Caco-2 (cell line): ENCODE measurements around the gene PHIP. TPM values are rescaled to one million over a fixed set of nuclear protein-coding genes. Genes with fewer than 3 reads are reported as not detected.

Source experiments
- BruUV-seq: library from RNA; stranded (reverse); fragments of 400-500 nt; replicated peaks from 2 replicates; lab custom pipeline; 2021; lab: Mats Ljungman, UMichigan
- CTCF ChIA-PET: fragments of 300-600 bp; sonication (Branson Sonifier 250); formaldehyde crosslinking; loops from one replicate; lab custom pipeline; 2022; ENCODE audit warnings: antibody characterized with exemption; lab: Charles Lee
- POLR2A ChIA-PET: fragments of 300-600 bp; sonication (Branson Sonifier 250); formaldehyde crosslinking; loops from one replicate; lab custom pipeline; 2022; ENCODE audit warnings: antibody characterized with exemption; lab: Charles Lee
- DNase-seq, 2 experiments: peaks; one replicate each; pipeline versions ENCODE4 v3.0.0 to v3.0.0-alpha.2; 2020 to 2022
- H3K27me3 ChIP-seq: replicated peaks from 2 replicates; pipeline ENCODE4 v1.6.0; 2011; ENCODE audit warnings: low read length; ENCODE audit not compliant: control insufficient read depth, insufficient read depth
- H3K36me3 ChIP-seq: 2 replicates; pipeline ENCODE4 v1.5.1; 2011; ENCODE audit warnings: low read length; ENCODE audit not compliant: control insufficient read depth, insufficient read depth
- H3K4me1 ChIP-seq: fragments of 250-450 bp; sonication (Bioruptor Pico); 2 replicates; pipeline ENCODE4 v1.5.1; 2020; ENCODE audit warnings: mild to moderate bottlenecking
- H3K4me3 ChIP-seq: 2 replicates; pipeline ENCODE4 v1.5.1; 2011; ENCODE audit warnings: low read depth, mild to moderate bottlenecking, control low read depth, low read length
- H3K9me3 ChIP-seq: fragments of 250-450 bp; sonication (Bioruptor Pico); 2 replicates; pipeline ENCODE4 v1.5.1; 2020; ENCODE audit warnings: mild to moderate bottlenecking, moderate library complexity
- H3K27ac Mint-ChIP-seq: one replicate; pipeline ENCODE4 v1.8.0; 2022; ENCODE audit warnings: mixed read lengths; ENCODE audit not compliant: unreplicated experiment
- H3K27me3 Mint-ChIP-seq: one replicate; pipeline ENCODE4 v1.8.0; 2022; ENCODE audit warnings: mixed read lengths; ENCODE audit not compliant: insufficient read depth, unreplicated experiment
- H3K36me3 Mint-ChIP-seq: one replicate; pipeline ENCODE4 v1.8.0; 2022; ENCODE audit warnings: mild to moderate bottlenecking, mixed read lengths; ENCODE audit not compliant: insufficient read depth, unreplicated experiment
- H3K4me1 Mint-ChIP-seq: one replicate; pipeline ENCODE4 v1.8.0; 2022; ENCODE audit warnings: low read depth, mixed read lengths; ENCODE audit not compliant: unreplicated experiment
- H3K4me3 Mint-ChIP-seq: one replicate; pipeline ENCODE4 v1.8.0; 2022; ENCODE audit warnings: mild to moderate bottlenecking, moderate library complexity, mixed read lengths; ENCODE audit not compliant: unreplicated experiment
- H3K9me3 Mint-ChIP-seq: one replicate; pipeline ENCODE4 v1.8.0; 2022; ENCODE audit warnings: mixed read lengths; ENCODE audit not compliant: unreplicated experiment
- intact Hi-C: fragments of 100-400 bp; cut with micrococcal nuclease; formaldehyde crosslinking; loops from one replicate; pipeline ENCODE4 v1.10.0; 2022; ENCODE audit not compliant: unreplicated experiment
- total RNA-seq: library from RNA; stranded (reverse); gene quantifications from 2 replicates; pipeline ENCODE4 v1.2.3, GENCODE V29; 2022
- TF ChIP-seq, protein P1 (sequence below), 2 experiments: fragments of 200-600 bp in 1 of 2; IDR thresholded peaks; 1 replicate in 1 of 2; 2 replicates in 1 of 2; pipeline versions ENCODE4 v1.5.1 to v1.8.0; 2011 to 2022; ENCODE audit warnings: antibody characterized with exemption in 1 of 2, control low read depth in 1 of 2, inconsistent platforms in 1 of 2, low read depth in 1 of 2, low read length in 1 of 2, mild to moderate bottlenecking in 1 of 2, moderate library complexity in 1 of 2; ENCODE audit not compliant: insufficient read depth in 1 of 2, severe bottlenecking in 1 of 2, unreplicated experiment in 1 of 2

PHIP gene
- total RNA-seq, 1 experiment from 2014 or later = 31.2 TPM

DNA sequence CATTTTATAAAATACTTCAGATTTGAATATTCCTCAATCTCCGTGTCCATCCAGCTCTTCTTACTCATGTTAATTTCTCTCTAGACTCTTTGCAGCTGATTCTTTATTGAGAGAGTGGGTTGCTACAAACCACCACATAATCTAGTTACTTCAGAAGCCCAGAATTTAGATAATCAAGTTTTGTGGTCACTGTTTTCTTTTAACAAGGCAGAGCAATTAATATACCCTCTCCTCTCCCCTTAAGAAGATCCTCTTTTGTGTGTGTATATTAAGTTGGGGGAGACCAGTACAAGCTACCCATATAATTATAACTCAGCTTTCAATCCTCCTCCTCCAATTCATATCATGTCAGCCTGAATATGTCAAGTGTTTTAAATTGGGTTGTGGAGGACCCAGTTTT lies 115.6 kb downstream of the PHIP start:
- Mint-ChIP-seq H3K4me3 (no peak overlapping the region), H3K27ac (no peak overlapping the region), H3K4me1 (no peaks in the 10 kb centered on the region), H3K36me3 (peaks cover 61% of the 10 kb centered on the region), H3K9me3 (no peaks in the 10 kb centered on the region), H3K27me3 (no peaks in the 10 kb centered on the region)
- ChIA-PET CTCF (no interaction called here), POLR2A (no interaction called here)
- TF ChIP-seq, protein P1, sequence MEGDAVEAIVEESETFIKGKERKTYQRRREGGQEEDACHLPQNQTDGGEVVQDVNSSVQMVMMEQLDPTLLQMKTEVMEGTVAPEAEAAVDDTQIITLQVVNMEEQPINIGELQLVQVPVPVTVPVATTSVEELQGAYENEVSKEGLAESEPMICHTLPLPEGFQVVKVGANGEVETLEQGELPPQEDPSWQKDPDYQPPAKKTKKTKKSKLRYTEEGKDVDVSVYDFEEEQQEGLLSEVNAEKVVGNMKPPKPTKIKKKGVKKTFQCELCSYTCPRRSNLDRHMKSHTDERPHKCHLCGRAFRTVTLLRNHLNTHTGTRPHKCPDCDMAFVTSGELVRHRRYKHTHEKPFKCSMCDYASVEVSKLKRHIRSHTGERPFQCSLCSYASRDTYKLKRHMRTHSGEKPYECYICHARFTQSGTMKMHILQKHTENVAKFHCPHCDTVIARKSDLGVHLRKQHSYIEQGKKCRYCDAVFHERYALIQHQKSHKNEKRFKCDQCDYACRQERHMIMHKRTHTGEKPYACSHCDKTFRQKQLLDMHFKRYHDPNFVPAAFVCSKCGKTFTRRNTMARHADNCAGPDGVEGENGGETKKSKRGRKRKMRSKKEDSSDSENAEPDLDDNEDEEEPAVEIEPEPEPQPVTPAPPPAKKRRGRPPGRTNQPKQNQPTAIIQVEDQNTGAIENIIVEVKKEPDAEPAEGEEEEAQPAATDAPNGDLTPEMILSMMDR (IDR thresholded peaks at IDR 0.05; ENCODE audit: insufficient read depth in 1 of 2, low read depth in 1 of 2, low read length in 1 of 2, severe bottlenecking in 1 of 2, unreplicated experiment in 1 of 2) = no peak
- no peak for DNase-seq
- no peaks in the 10 kb centered on the region for H3K9me3 ChIP-seq
- H3K4me1 ChIP-seq = no peaks in the 10 kb centered on the region
- H3K36me3 ChIP-seq = no peaks in the 10 kb centered on the region
- intact Hi-C loops = no loop called here
- no TSS peak for BruUV-seq
- no peak overlapping the region for H3K4me3 ChIP-seq
- H3K27me3 ChIP-seq = no peaks in the 10 kb centered on the region

DNA sequence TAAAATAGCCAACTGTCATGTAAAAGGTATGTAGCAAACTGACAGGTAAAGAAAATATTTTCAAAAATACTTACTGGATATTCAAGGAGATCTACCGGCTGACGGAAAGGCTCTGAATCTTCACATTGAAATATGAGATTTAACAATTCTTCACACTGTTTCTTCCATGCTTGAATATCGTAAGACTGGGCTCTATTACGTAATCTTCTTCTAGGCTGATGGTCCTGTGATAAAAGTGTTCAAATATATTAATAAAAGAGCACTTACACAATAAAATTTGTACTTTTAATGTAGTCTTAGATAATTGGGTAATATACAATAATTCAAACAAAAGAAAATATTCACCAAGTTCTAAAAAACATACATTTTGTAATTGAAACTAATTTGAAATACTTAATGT lies 123.3 kb downstream of the PHIP start:
- H3K27ac Mint-ChIP-seq = no peak overlapping the region
- H3K9me3 Mint-ChIP-seq = peaks cover 32% of the 10 kb centered on the region
- no peak overlapping the region for H3K4me3 Mint-ChIP-seq
- BruUV-seq = no TSS peak
- H3K27me3 Mint-ChIP-seq = no peaks in the 10 kb centered on the region
- ChIA-PET POLR2A (no interaction called here), CTCF (no interaction called here)
- no peak for DNase-seq
- intact Hi-C loops = no loop called here
- no peak overlapping the region for H3K4me3 ChIP-seq
- no peaks in the 10 kb centered on the region; the same call in 1 of the 2 replicates for H3K36me3 ChIP-seq
- H3K9me3 ChIP-seq = peaks cover 10% of the 10 kb centered on the region
- no peaks in the 10 kb centered on the region for H3K4me1 Mint-ChIP-seq
- TF ChIP-seq, protein P1 (IDR thresholded peaks at IDR 0.05; ENCODE audit: insufficient read depth in 1 of 2, low read depth in 1 of 2, low read length in 1 of 2, severe bottlenecking in 1 of 2, unreplicated experiment in 1 of 2) = no peak
- H3K27me3 ChIP-seq = no peaks in the 10 kb centered on the region
- no peaks in the 10 kb centered on the region for H3K4me1 ChIP-seq
- peaks cover 76% of the 10 kb centered on the region for H3K36me3 Mint-ChIP-seq

DNA sequence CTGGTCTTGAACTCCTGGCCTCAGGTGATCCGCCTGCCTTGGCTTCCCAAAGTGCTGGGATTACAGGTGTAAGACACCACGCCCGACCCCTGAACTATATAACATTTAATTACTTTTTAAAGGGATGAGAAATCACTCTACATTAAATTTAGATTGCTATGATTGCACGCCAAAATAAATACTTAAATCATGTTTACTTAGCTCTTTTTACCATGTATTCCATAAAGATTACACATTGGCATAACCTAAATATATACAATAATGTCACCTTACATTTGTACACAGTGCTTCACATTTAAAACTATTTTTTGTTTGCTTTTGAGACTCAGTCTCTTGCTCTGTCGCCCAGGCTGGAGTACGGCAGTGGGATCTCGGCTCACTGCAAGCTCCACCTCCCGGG lies 124.3 kb downstream of the PHIP start:
- Histone ChIP-seq H3K36me3 (peaks cover 2% of the 10 kb centered on the region; the same call in 1 of the 2 replicates), H3K27me3 (no peaks in the 10 kb centered on the region), H3K9me3 (peaks cover 19% of the 10 kb centered on the region), H3K4me3 (no peak overlapping the region), H3K4me1 (no peaks in the 10 kb centered on the region)
- no peak overlapping the region for H3K27ac Mint-ChIP-seq
- no peaks in the 10 kb centered on the region for H3K27me3 Mint-ChIP-seq
- ChIA-PET POLR2A (no interaction called here), CTCF (no interaction called here)
- H3K9me3 Mint-ChIP-seq = peaks cover 37% of the 10 kb centered on the region
- TF ChIP-seq, protein P1 (IDR thresholded peaks at IDR 0.05; ENCODE audit: insufficient read depth in 1 of 2, low read depth in 1 of 2, low read length in 1 of 2, severe bottlenecking in 1 of 2, unreplicated experiment in 1 of 2) = no peak
- DNase-seq = no peak
- no peak overlapping the region for H3K4me3 Mint-ChIP-seq
- intact Hi-C loops = no loop called here
- H3K4me1 Mint-ChIP-seq = no peaks in the 10 kb centered on the region
- H3K36me3 Mint-ChIP-seq = peaks cover 77% of the 10 kb centered on the region
- BruUV-seq = no TSS peak
